ENCODE results near the gene FBN2. TPM values are rescaled to one million over a fixed set of nuclear protein-coding genes. Genes with fewer than 3 reads are reported as not detected.
"Not testable (repeated sequence)": the region's sequence is repeated elsewhere in the genome, so short reads cannot be mapped to it uniquely, and the experiment has no call there.

The FBN2 gene
- total and polyA plus RNA-seq, 2 experiments from 2014 or later, result 15.2 to 63.2 TPM

GRCh38 chr5:128329386-128329939 is 208.6 kb downstream of the FBN2 start:
- H3K9ac ChIP-seq, result no peak overlapping the region
- H3K9me3 ChIP-seq (ENCODE audit: low read depth), result no peaks in the 10 kb centered on the region
- in situ Hi-C loops (cut with MboI), result no loop called here
- H3K27me3 ChIP-seq (replicated peaks; ENCODE audit: insufficient read depth), result no peaks in the 10 kb centered on the region; the same call in 1 of the 2 replicates
- no peak overlapping the region for H3K4me3 ChIP-seq
- H3F3A ChIP-seq (ENCODE audit: insufficient read depth), result no peaks in the 10 kb centered on the region
- H3K36me3 ChIP-seq (ENCODE audit: low read depth), result peaks cover 22% of the 10 kb centered on the region; the same call in 1 of the 2 replicates
- no peak for DNase-seq
- no peaks in the 10 kb centered on the region for H3K79me2 ChIP-seq (ENCODE audit: insufficient read depth)
- H3K9me2 ChIP-seq (ENCODE audit: insufficient read depth), result no peaks in the 10 kb centered on the region
- H3K27ac ChIP-seq, result no peak overlapping the region
- no peak overlapping the region for H2AFZ ChIP-seq
- no peaks in the 10 kb centered on the region for H3K4me1 ChIP-seq (ENCODE audit: insufficient read depth)
- 48 to 54% methylated on average over 3 of the region's 3 CpGs for WGBS, 2 experiments (ENCODE audit: low coverage in 1 of 2, low lambda C conversion rate in 2 of 2, missing lambda C conversion rate in 2 of 2)
- no peak for TF ChIP-seq EZH2phosphoT487 (IDR thresholded peaks at IDR 0.05; ENCODE audit: insufficient read depth, low read depth)
- TF ChIP-seq EZH2 (IDR thresholded peaks at IDR 0.05; ENCODE audit: insufficient read depth, poor library complexity, severe bottlenecking), result no peak
- H3K4me2 ChIP-seq (ENCODE audit: unreplicated experiment), result no peak overlapping the region
- H4K20me1 ChIP-seq (ENCODE audit: insufficient read depth), result no peaks in the 10 kb centered on the region

GRCh38 chr5:128328446-128328845 is 209.6 kb downstream of the FBN2 start:
- Histone ChIP-seq H3K9me2 (ENCODE audit: insufficient read depth) (no peaks in the 10 kb centered on the region), H3K4me2 (ENCODE audit: unreplicated experiment) (no peak overlapping the region), H3K4me1 (ENCODE audit: insufficient read depth) (no peaks in the 10 kb centered on the region), H4K20me1 (ENCODE audit: insufficient read depth) (no peaks in the 10 kb centered on the region), H3K27me3 (replicated peaks; ENCODE audit: insufficient read depth) (no peaks in the 10 kb centered on the region; the same call in 1 of the 2 replicates), H3K79me2 (ENCODE audit: insufficient read depth) (no peaks in the 10 kb centered on the region), H3K4me3 (no peak overlapping the region), H2AFZ (no peak overlapping the region), H3K27ac (no peak overlapping the region), H3K36me3 (ENCODE audit: low read depth) (peaks cover 22% of the 10 kb centered on the region; the same call in 1 of the 2 replicates), H3K9me3 (ENCODE audit: low read depth) (no peaks in the 10 kb centered on the region), H3F3A (ENCODE audit: insufficient read depth) (no peaks in the 10 kb centered on the region), H3K9ac (no peak overlapping the region)
- TF ChIP-seq EZH2phosphoT487 (IDR thresholded peaks at IDR 0.05; ENCODE audit: insufficient read depth, low read depth) (no peak), EZH2 (IDR thresholded peaks at IDR 0.05; ENCODE audit: insufficient read depth, poor library complexity, severe bottlenecking) (no peak)
- DNase-seq, result no peak
- WGBS, 2 experiments (ENCODE audit: low coverage in 1 of 2, low lambda C conversion rate in 2 of 2, missing lambda C conversion rate in 2 of 2), result 30 to 32% methylated on average over 8 of the region's 8 CpGs
- in situ Hi-C loops (cut with MboI), result no loop called here

- no peaks in the 10 kb centered on the region for H3K79me2 ChIP-seq (ENCODE audit: insufficient read depth)
- H3K4me2 ChIP-seq (ENCODE audit: unreplicated experiment), result no peak overlapping the region
- no peaks in the 10 kb centered on the region; the same call in 1 of the 2 replicates for H3K27me3 ChIP-seq (replicated peaks; ENCODE audit: insufficient read depth)
- H2AFZ ChIP-seq, result no peak overlapping the region
- H3K9me2 ChIP-seq (ENCODE audit: insufficient read depth), result no peaks in the 10 kb centered on the region
- DNase-seq, result no peak
- no peak for TF ChIP-seq EZH2phosphoT487 (IDR thresholded peaks at IDR 0.05; ENCODE audit: insufficient read depth, low read depth)
- no peak for TF ChIP-seq EZH2 (IDR thresholded peaks at IDR 0.05; ENCODE audit: insufficient read depth, poor library complexity, severe bottlenecking)
- H3K4me1 ChIP-seq (ENCODE audit: insufficient read depth), result no peaks in the 10 kb centered on the region
- no peaks in the 10 kb centered on the region for H4K20me1 ChIP-seq (ENCODE audit: insufficient read depth)
- in situ Hi-C loops (cut with MboI), result no loop called here
- no peaks in the 10 kb centered on the region for H3K9me3 ChIP-seq (ENCODE audit: low read depth)
- 34 to 39% methylated on average over 1 of the region's 1 CpG for WGBS, 2 experiments (ENCODE audit: low coverage in 1 of 2, low lambda C conversion rate in 2 of 2, missing lambda C conversion rate in 2 of 2)
- H3K9ac ChIP-seq, result no peak overlapping the region
- H3K4me3 ChIP-seq, result no peak overlapping the region
- H3F3A ChIP-seq (ENCODE audit: insufficient read depth), result no peaks in the 10 kb centered on the region
- H3K36me3 ChIP-seq (ENCODE audit: low read depth), result peaks cover 22% of the 10 kb centered on the region; the same call in 1 of the 2 replicates
- no peak overlapping the region for H3K27ac ChIP-seq
Measured at GRCh38 chr5:128328007-128328406, 210.0 kb downstream of the FBN2 start.

- H3K27ac ChIP-seq; H2AFZ ChIP-seq; H3K4me2 ChIP-seq (ENCODE audit: unreplicated experiment); in situ Hi-C loops (cut with MboI); H4K20me1 ChIP-seq (ENCODE audit: insufficient read depth); H3F3A ChIP-seq (ENCODE audit: insufficient read depth); H3K27me3 ChIP-seq (replicated peaks; ENCODE audit: insufficient read depth); H3K4me1 ChIP-seq (ENCODE audit: insufficient read depth); H3K9me3 ChIP-seq (ENCODE audit: low read depth); H3K79me2 ChIP-seq (ENCODE audit: insufficient read depth); H3K4me3 ChIP-seq; H3K9ac ChIP-seq; DNase-seq; H3K36me3 ChIP-seq (ENCODE audit: low read depth); H3K9me2 ChIP-seq (ENCODE audit: insufficient read depth): not testable (repeated sequence)
- whole genome bisulfite sequencing, 2 experiments (ENCODE audit: low coverage in 1 of 2, low lambda C conversion rate in 2 of 2, missing lambda C conversion rate in 2 of 2), result 54 to 58% methylated on average over 4 of the region's 4 CpGs
Measured at GRCh38 chr5:128321418-128321817, 216.6 kb downstream of the FBN2 start.

- H3K79me2 ChIP-seq (ENCODE audit: insufficient read depth), result no peaks in the 10 kb centered on the region
Measured at GRCh38 chr5:128318691-128319090, 219.4 kb downstream of the FBN2 start.

More at GRCh38 chr5:128318691-128319090, 219.4 kb downstream of the FBN2 start:
- H3K36me3 ChIP-seq (ENCODE audit: low read depth), result no peaks in the 10 kb centered on the region
- no peak overlapping the region for H3K4me2 ChIP-seq (ENCODE audit: unreplicated experiment)
- no peaks in the 10 kb centered on the region for H4K20me1 ChIP-seq (ENCODE audit: insufficient read depth)
- H3K27ac ChIP-seq, result no peak overlapping the region
- TF ChIP-seq EZH2 (IDR thresholded peaks at IDR 0.05; ENCODE audit: insufficient read depth, poor library complexity, severe bottlenecking), result no peak
- no peak for TF ChIP-seq EZH2phosphoT487 (IDR thresholded peaks at IDR 0.05; ENCODE audit: insufficient read depth, low read depth)
- H3K9me3 ChIP-seq (ENCODE audit: low read depth), result no peaks in the 10 kb centered on the region
- no peaks in the 10 kb centered on the region for H3K27me3 ChIP-seq (replicated peaks; ENCODE audit: insufficient read depth)
- no peaks in the 10 kb centered on the region for H3K4me1 ChIP-seq (ENCODE audit: insufficient read depth)
- WGBS, 2 experiments (ENCODE audit: low coverage in 1 of 2, low lambda C conversion rate in 2 of 2, missing lambda C conversion rate in 2 of 2), result 71 to 79% methylated on average over 2 of the region's 2 CpGs
- in situ Hi-C loops (cut with MboI), result no loop called here
- no peak overlapping the region for H3K4me3 ChIP-seq
- H3F3A ChIP-seq (ENCODE audit: insufficient read depth), result no peaks in the 10 kb centered on the region
- H3K9ac ChIP-seq, result no peak overlapping the region
- DNase-seq, result no peak
- H3K9me2 ChIP-seq (ENCODE audit: insufficient read depth), result no peaks in the 10 kb centered on the region
- no peak overlapping the region for H2AFZ ChIP-seq
